Forelimb muscle (tissue), 1 donor: ENCODE data around the gene TSPO. TPM values are rescaled to one million over a fixed set of nuclear protein-coding genes. Genes with fewer than 3 reads are reported as not detected.

Experiments
- DNase-seq: peaks from one replicate; pipeline ENCODE4 v3.0.0-alpha.2; 2013; ENCODE audit warnings: low read depth
- polyA plus RNA-seq: library from polyadenylated mRNA; unstranded; fragments of 120-200 nt; gene quantifications from one replicate; pipeline ENCODE4 v1.2.1, GENCODE V29; 2013; ENCODE audit not compliant: insufficient read length

Gene TSPO
- polyA plus RNA-seq, 1 donor: 72.2 TPM

- no peak for DNase-seq
Measured at GRCh38 chr22:43201486-43202219, 50.3 kb downstream of the TSPO start.

- DNase-seq: no peak
Measured at GRCh38 chr22:43202326-43202725, 51.0 kb downstream of the TSPO start.

- DNase-seq: no peak
Measured at GRCh38 chr22:43202756-43203410, 51.5 kb downstream of the TSPO start.

- DNase-seq: no peak
Measured at GRCh38 chr22:43203471-43203981, 52.2 kb downstream of the TSPO start.

- no peak for DNase-seq
Measured at GRCh38 chr22:43205261-43205691, 53.9 kb downstream of the TSPO start.

GRCh38 chr22:43205748-43206508 is 54.6 kb downstream of the TSPO start:
- no peak for DNase-seq

GRCh38 chr22:43206509-43207161 is 55.3 kb downstream of the TSPO start:
- no peak for DNase-seq

GRCh38 chr22:43207386-43207785 is 56.0 kb downstream of the TSPO start:
- DNase-seq: no peak

GRCh38 chr22:43207849-43208702 is 56.7 kb downstream of the TSPO start:
- no peak for DNase-seq

GRCh38 chr22:43208703-43209522 is 57.6 kb downstream of the TSPO start:
- no peak for DNase-seq

GRCh38 chr22:43209523-43209890 is 58.1 kb downstream of the TSPO start:
- DNase-seq: no peak

- no peak for DNase-seq
Measured at GRCh38 chr22:43209971-43210370, 58.6 kb downstream of the TSPO start.

- no peak for DNase-seq
Measured at GRCh38 chr22:43210631-43211515, 59.5 kb downstream of the TSPO start.

GRCh38 chr22:43211941-43212433 is 60.6 kb downstream of the TSPO start:
- DNase-seq: no peak

GRCh38 chr22:43212434-43212952 is 61.1 kb downstream of the TSPO start:
- DNase-seq: no peak
